Measurements from ENCODE around the gene PPFIA4. TPM values are rescaled to one million over a fixed set of nuclear protein-coding genes. Genes with fewer than 3 reads are reported as not detected.

Gene PPFIA4
- total RNA-seq (2022; extraction: Qiagen RNA extraction): 0.27 to 1.1 TPM (median 0.31 TPM) in 5 replicates

DNA sequence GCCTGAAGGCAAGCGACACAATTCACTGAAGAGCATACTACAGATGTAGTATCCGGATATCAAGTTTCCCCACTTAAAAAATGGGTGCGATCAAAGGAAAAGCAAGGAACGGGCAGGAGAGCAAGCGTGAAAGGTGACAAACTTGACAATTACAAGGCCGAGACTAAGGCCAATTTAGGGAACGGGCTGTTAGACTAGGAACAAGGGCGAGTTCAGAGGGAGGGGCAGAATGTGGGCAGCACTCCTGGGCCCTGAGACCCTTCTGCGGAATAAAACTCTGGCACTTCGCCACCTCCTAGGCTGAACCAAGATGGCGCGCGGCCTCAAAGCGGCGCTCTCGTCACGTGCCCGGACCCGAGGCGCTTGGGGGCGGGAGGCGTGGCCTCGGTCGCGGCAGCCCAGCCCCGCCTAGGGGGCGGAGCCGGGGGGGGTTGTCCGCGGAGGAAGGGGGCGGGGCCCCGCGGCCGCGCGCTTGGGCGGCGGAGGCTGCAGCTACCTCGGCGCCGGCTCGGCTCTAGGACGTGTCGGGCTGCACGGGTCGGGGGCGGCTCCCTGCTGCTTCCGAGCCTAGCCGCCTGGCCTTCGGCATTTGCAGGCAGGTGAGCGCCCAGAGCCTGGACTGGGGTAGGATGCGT, at the start of gene PPFIA4:
PPFIA4 (plus strand) TSS at position 461 of the 635 bp plus-strand sequence. CDS start 12,518 bp downstream, outside the sequence.

DNA sequence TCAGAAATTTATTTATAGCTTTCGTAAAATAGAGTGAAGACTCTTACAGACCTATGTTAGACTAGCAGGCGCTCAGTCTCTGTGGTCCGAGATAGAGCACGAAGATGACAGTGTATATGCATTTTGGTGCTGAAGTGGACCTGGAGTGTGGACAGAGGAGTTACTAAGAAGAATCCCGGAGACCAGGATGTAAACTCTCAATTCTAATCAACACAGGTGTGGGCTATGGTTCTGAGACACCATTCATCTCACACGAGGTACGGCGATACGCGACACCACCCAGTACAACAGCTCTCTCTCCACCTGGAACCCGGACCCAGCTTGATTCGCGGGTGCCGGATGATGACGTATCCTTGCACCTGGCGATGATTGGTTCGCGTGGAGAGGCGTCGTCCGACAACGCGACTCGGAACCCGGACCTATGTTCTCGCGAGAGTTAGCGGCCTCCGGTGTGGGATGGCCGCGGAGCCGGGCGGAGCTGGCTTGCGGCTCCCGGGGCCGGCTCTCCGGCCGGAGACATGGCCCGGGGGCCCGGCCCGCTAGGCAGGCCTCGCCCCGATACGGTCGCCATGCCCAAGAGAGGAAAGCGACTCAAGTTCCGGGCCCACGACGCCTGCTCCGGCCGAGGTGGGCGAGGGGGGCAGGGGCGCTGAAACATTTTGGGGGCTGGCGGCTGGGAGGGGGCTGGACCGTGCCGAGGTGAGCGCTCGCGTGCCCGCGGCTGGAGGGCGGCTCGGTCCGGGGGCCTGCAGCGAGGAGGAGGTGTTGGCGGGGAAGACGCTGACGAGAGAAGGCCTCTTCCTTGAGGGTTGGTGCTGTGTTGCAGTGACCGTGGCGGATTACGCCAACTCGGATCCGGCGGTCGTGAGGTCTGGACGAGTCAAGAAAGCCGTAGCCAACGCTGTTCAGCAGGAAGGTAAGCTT, 19.1 kb upstream of the PPFIA4 start, which contains the start of gene TMEM183A:
TMEM183A (plus strand) TSS at position 427 of the 924 bp plus-strand sequence; CDS start at position 519, 92 bp downstream.

DNA sequence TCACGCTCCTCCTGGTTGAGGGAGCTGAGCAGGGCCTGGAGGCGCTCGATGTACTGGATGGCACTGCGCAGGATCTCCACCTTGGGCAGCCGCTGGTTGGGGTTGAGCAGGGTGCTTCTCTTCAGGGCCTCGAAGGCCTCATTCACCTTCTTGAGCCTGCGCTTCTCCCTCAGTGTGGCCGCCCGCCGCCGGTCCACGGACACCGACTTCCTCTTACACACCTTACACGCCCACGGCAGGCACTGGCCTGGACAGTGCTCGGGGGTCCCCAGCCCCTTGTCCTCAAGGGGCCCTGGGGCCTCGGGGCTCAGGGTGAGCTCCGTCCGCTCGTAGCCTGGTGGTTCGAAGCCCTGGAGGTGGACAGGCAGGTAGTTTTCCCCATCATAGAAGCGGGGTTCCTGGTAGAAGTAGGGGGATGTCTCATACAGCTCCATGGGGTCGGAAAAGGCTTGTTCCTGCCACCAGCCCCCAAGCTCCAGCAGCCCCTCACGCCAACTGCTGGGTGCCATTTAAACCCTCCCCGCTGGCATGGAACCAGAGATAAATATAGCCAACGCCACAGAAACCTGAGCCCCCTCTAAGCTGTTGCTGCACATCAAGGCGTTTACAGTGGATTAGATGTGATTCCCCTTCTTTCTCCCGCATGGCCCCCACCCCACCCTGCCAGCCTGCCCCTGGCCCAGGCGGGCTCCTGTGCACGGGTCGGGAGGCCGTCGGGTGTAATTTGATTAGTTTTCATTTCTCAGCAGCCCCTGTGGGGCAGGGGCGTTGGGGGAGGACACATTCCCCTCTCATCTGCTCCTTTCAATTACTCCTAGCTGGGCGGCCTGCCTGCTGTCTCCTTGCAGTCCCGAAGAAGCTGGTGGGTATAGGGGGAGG, 59.5 kb downstream of the PPFIA4 start, which contains the start of gene MYOG:
MYOG (minus strand) TSS at position 485 of the 879 bp plus-strand sequence; CDS start at position 434, 51 bp downstream.

DNA sequence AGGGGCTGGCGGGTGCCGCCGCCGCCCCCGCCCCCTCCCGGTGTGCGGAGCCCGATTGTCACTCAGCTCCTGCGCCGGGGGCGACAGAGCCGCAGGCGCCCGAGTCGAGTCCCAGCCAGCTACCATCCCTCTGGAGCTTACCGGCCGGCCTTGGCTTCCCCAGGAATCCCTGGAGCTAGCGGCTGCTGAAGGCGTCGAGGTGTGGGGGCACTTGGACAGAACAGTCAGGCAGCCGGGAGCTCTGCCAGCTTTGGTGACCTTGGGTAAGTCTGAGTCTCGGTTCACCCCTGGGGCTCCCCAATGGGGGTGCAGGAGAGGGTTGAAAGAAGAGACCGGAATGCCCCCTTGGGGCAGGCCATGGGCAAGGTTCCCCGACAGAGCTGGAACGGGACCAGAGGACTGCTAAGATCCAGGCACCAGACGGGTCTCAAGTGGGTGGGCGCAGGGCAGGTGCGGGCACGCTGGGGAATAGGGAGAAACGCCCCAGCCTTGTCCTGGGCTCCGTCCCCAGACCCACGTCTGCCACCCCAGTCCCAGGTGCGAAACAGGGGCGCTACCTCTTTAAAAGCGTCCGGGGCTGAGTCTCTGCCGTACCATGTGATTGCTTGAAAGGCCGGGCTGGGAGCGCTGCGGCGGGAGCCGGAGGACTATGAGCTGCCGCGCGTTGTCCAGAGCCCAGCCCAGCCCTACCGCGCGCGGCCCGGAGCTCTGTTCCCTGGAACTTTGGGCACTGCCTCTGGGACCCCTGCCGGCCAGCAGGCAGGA, 101.6 kb downstream of the PPFIA4 start, which contains the start of gene ADORA1:
ADORA1 (plus strand) TSS at position 61 of the 765 bp plus-strand sequence. CDS start 1,116 bp downstream, outside the sequence.

Other genes starting within 250 kb of the PPFIA4 start
- gene KDM5B, start 218.1 kb upstream of the PPFIA4 start, total RNA-seq (2022; extraction: Qiagen RNA extraction): 13.0 to 18.0 TPM (median 15.4 TPM) in 5 replicates
- gene PCAT6, start 215.5 kb upstream of the PPFIA4 start, total RNA-seq (2022; extraction: Qiagen RNA extraction): 2.6 to 4.4 TPM (median 3.5 TPM) in 5 replicates
- gene RABIF, start 137.3 kb upstream of the PPFIA4 start, total RNA-seq (2022; extraction: Qiagen RNA extraction): 13.7 to 15.5 TPM (median 15.1 TPM) in 5 replicates
- gene KLHL12, start 99.3 kb upstream of the PPFIA4 start, total RNA-seq (2022; extraction: Qiagen RNA extraction): 16.8 to 18.4 TPM (median 17.8 TPM) in 5 replicates
- 55.5 to 63.5 TPM (median 61.9 TPM) in 5 replicates for gene ADIPOR1, start 68.2 kb upstream of the PPFIA4 start, total RNA-seq (2022; extraction: Qiagen RNA extraction)
- gene CYB5R1, start 59.2 kb upstream of the PPFIA4 start, total RNA-seq (2022; extraction: Qiagen RNA extraction): 20.7 to 25.0 TPM (median 22.5 TPM) in 5 replicates
- 46.2 to 48.0 TPM (median 46.8 TPM) in 5 replicates for gene TMEM183A, start 19.1 kb upstream of the PPFIA4 start, total RNA-seq (2022; extraction: Qiagen RNA extraction)
- not detected in 5 replicates for gene MYOG, start 59.5 kb downstream of the PPFIA4 start, total RNA-seq (2022; extraction: Qiagen RNA extraction)
- 0.51 to 0.61 TPM (median 0.56 TPM) in 5 replicates for gene ADORA1, start 101.2 kb downstream of the PPFIA4 start, total RNA-seq (2022; extraction: Qiagen RNA extraction)
- gene MYBPH, start 149.3 kb downstream of the PPFIA4 start, total RNA-seq (2022; extraction: Qiagen RNA extraction): not detected in 5 replicates
- 0.11 TPM in 1 of 5 replicates, not detected in the others for gene CHI3L1, start 160.2 kb downstream of the PPFIA4 start, total RNA-seq (2022; extraction: Qiagen RNA extraction)
- gene CHIT1, start 203.2 kb downstream of the PPFIA4 start, total RNA-seq (2022; extraction: Qiagen RNA extraction): not detected in 5 replicates